NCI-H2171 (cell line): Measurements from ENCODE around the gene C12orf75.
"Not testable (repeated sequence)": the region's sequence is repeated elsewhere in the genome, so short reads cannot be mapped to it uniquely, and the experiment has no call there.

ENCODE experiments used
- DNase-seq: peaks from one replicate; lab custom pipeline; 2025; lab: John Stamatoyannopoulos, UW

C12orf75 gene

DNA sequence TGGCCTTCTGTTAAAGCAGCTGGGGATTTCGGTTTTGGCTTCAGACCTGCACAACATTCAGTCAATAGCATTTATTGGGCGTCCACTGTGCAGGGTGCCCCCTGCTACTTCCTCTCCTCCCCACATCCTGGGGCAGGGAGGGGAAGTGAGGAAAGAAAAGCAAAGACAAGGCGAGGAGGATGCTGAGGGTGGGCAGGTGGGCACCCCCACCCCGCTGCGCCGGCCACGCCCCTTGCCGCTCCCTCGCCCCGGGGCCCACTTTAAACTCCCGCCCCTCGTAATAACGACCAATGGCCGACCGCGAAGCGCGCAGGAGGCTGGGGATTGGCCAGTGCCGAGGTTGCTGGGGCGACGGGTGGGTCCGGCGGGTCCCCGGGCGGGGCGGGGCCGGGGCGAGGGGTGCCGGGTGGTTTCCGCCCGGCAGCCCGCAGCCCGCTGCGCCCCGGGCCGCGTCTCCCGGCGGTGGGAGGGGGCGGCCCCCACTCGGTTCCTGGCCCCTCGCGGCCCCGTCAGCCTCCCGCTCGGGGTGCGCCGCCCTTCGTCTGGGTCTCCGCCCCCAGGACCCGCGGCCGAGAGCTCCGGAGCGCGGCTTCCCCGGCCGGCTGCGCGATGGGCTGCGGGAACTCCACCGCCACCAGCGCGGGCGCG, at the start of gene C12orf75:
Gene C12orf75 (plus strand): TSS at position 409 of the 648 bp plus-strand sequence. CDS start 201 bp downstream, at position 610.
- peak; percentile 85 for DNase-seq

DNA sequence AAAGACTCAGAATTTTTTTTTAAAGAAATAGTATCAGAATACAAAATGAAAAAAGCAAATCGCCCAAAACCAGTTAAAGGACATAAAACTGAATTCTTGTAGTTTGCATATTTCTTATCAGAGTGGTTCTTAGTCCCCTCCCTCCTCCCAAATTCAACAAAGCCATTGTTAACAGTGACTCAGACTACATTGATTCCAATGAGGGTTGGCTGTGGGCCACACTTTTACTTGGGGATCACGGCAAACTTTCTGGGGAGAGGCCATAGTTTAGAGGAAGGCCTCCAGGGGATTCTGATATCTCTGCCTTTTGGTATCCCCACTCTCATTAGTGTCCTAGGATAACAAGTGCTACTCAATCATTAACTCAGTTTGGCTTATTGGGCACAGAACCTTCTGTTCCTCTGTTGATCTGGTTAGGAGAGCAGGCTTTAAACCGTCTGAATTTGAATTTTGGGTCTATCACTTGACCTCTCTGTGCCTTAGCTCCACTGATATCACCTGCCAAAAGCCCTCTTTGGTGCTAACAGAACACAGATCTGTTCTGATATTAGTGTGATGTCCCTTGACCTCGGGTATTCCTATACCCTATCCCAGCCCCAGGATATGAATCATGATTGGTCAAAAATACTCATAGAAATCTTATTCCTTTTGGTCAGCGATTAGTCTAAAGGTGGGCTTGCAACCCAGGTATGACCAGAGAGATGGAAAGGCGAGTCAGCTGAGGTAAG, 49.4 kb upstream of the C12orf75 start:
- no peak for DNase-seq

DNA sequence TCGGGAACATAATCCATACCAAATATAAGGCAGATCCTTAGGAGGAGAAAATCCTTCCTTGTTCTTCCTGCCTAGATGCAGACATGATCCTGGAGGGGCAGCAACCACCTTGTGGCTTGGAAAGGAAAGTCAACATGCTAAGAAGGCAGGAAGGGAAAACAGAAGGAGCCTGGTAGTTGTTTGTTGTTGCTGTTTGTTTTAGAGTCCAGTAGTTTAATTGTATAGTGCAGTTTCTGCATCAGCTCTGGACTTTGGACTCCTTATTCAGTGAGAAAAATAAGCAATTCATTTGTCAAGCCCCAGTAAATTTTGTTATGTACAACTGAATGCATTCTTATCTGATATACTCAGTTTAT, 48.8 kb upstream of the C12orf75 start:
- DNase-seq = no peak

DNA sequence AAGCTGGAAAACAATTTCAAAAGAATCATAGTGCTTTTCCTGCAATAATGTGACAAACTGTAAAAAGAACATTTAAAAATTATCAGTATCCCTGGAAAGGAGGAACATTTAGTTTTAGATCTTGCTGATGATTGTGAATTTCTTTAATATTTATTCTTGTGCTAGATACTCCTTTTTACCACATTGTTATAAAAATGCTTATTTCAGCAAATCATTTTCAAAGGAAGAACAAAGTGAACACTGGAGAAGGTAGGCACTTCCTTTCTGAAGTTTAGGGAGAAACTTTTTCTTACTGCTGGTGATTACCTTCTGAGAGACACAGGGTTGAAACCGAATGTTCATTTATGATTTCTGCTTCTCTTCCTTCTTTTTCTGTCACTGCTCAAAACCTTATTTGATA, 45.1 kb upstream of the C12orf75 start:
- DNase-seq = no peak

DNA sequence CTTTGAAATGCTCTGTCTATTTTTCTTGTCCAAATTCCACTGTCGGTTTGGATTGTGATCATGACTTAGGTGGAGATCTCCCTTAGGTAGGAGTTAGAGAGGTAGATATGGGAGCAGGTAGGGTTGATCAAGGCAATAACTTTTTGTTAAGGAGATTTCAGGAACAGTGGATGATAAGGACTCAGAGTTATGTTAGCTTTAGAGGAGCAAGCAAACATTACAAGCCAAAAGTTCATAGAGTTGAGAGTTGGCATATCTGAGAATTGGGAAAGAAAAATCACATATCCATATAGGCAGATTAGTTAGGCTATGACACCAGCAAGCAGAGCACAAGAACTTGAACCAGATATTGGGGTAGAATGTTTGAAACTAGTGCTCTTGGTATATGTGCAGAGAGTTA, 43.1 kb upstream of the C12orf75 start:
- DNase-seq = no peak

DNA sequence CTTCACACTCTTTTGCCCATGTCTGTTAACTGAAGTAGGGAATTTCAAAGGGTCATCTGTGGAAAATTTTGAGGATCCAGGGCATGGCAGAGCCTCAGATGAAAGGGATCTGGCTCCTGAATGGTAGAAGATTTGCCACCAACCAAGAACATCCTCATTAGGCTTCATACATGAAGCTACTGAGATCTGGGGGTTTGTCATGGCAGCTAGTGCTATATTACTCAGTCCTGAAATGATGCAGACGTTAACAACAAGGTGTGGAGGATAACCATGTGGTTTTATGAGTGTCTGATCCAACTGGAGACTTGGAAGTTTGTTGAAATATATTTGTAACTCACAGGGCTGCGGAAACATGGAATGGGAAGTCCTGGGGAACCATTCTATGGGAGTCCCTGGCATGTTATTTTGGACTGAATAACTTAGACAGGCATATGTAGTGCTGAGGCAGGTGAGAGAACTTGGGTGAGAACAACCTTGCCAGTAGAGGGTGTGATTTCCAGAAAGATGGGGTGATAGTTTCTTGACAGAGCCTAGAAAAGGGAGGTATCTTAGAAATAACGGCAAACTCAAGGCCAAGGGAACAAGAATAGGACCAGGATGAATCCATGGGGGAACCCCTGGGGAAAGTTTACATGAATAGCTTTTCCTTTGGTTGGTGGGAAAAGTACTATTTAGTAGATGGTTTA, 42.0 kb upstream of the C12orf75 start:
- DNase-seq = no peak

DNA sequence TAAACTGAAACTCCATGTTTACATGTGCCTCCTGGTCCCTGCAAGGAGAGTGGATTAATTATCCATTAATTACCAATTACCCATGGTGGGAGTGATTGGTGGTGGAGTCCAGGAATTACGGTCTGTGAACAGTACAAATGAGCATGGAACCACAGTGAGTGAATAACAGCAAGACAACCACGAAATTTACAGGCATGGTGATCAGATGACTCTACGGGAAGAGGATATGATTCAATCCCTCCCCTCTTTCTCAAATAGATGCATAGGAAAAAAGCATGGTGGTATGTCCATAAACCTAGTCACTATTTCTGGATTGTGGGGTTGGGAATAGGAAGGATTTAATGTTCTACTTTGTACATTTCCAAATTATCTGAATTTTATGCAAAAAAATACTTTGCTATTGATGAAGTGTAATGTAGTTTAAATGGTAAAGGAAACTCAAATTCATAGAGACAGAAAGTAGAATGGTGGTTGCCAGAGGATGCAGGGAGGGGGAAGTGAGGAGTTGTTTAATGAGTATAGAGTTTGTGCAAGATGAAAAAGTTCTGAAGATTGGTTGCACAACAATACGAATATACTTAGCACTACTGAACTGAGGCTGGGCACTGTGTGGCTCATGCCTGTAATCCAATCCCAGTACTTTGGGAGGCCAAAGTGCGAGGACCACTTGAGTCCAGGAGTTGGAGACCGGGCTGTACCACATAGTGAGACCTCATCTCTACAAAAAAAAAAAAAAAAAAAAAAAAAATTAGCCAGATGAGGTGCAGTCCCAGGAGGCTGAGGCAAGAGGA, 41.2 kb upstream of the C12orf75 start:
- no peak for DNase-seq

DNA sequence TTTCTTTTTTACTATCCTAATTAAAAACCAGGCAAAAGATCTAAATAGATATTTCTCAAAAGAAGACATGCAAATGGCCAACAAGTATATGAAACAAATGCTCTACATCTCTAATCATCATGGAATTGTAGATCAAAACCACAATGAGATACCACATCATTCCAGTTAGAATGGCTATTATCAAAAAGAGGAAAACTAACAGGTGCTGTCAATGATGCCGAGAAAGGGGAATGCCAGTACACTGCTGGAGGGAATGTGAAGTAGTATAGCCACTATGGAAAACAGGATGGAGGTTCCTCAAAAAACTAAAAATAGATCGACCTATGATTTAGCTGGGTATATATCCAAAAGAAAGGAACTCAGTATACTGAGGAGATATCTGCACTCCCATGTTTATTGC, 39.0 kb upstream of the C12orf75 start:
- no peak for DNase-seq

DNA sequence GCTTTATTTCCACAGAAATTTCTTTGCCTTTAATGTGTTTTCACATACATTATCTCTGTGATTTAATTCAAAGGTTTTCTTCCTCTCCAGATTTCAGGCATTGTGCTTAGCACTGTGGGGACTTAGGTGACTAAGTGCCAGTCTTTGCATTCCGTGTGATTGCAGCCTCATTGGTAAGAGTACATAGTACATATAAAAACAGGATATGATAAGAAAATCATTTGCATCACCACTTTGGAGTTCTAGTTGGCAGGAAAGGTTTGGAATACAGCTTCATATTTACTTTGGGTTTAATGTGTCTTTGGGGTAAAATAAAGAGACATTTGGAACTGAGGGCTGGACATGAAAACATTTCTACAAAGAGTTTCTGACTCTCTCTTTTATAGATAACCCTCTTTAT, 37.8 kb upstream of the C12orf75 start:
- no peak for DNase-seq

DNA sequence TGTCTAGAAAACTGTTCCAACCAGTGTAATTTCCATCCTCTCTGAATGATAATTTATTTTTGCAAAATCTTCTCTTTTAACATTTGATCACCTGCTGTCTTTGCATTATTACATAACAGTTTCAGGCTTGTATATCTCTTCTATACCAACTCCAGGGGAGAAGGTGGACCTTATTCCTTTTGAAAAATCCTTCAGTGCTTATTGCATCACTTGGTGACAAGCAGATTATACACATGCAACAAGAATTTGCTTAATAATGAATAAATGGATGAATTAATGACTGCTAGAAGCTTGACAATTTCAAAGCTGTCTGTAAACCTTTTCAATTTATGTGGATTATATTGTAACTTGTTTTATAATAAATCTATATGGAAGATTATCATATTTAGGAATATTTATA, 37.3 kb upstream of the C12orf75 start:
- DNase-seq = no peak

DNA sequence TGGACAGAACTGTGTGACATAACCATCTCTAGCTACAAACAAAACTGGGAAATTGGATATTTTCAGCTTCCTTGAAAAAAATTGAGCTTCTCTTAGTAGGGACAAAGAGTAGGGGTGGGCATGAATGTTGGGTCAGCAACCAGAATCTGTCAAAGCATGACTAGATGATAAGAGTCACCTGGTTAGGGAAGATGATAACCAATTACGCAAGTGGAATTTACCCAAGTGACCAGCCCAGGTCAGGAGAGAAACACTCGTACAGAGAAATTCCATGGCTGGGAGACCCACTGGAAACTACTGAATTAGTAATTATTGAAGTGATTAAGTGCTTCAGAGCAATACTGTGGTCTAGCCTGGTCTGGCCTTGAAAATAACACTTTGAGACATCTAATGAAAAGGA, 36.3 kb upstream of the C12orf75 start:
- DNase-seq = no peak

DNA sequence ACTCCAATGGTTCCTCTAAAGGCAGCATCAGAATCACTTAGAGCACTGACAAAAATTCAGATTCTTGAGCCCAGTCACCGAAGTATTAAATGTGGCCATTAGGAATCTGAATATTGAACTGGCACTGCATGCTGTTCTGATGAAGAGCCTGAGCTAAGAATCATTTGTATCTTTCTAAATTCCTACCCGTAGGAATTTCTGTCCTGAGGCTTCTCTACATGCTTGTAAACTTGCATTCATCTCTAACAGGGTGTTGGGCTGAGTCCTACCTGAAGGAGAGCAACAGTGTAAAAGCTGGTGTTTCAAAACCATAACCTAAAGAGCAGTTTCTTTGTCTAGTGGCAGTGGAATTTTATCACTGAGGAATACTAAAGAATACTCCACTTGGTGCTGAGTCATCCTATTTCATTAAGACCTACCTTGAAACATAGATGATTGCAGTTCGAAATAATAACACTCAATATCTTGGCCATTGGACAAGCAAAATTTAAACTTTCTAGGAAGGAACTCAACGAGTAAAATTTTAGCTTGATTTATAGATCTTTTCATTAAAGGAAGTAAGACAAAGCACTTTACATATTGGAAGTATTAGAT, 35.5 kb upstream of the C12orf75 start:
- DNase-seq = no peak

DNA sequence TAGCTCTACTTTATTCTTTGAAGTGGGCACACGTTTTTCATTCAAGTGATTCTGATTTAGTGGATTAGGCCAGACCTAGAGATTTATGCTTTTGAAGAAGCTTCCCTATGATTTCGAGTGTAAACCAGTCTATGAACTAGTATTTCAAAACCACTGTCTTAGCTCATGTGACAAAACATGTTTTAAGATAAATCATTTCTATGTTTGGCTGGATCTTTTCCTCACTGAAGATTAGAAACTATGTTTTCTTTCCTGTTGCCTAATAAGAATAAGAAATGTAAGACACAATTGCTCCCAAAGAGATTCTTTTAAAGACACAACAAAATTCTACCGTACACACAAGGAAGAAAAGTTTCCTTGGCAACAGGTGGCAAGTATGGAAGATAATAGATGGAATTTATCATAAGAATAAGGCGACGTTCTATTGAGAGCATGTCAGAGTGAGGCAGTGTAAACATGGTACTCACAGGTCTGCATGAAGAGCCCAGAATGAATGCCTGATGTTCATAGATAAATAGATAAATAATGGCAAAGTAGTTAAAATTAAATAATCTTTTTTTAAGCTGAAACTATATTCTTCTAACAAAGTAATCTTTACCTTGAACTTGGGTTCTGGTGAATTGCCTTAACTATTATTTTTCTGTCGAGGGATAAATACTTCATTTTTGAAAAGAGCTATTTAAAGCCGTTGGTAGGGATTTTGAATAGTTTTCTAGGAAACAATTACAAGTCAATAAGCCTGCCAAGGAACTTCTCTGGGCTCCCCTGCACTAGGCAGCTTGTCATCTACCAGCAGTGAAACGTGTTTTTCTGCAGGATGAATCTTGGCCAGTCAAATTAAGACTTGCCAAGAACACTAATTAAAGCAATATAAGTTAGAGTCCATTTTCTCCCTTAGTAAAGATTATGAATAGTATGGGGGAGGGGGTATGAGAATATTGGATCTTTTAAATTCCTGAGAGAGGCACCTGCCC, 34.1 kb upstream of the C12orf75 start:
- no peak for DNase-seq

DNA sequence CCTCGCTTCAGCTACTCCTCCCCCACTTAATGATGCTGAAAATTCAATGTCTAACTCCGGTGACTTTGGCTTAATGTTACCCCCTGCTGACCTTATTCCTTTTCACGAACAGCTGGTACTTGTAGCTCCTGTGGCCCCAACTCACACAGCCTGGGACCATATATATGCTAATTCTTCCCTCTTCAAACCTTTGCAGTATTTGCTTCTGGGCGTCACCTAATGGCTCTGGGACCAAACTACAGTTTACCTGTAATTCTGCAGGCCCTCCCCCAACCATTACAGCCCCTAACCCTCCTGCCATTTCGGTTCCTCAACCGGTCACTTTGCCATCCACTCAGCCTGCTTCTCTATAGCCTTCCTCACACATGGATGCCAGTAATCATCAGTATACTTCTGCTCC, 29.6 kb upstream of the C12orf75 start:
- no peak for DNase-seq

DNA sequence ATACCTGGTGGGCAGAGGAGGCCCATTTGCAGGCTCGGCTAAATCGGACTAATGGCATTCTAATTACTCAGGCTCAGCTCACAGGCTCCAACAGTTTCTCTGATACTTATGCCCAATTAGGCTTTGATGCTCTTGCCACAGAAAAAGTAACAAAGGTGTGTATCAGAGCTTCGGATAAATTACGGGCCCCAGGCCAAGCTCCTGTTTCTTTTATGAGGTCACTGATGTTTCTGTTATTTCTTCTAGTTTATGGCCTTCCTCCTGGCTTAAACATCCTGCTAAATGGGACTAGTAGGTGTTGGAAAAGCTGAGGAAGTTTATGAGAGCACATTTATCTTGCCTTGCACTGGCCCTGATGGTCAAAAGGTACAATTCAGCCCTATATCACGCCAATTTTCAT, 28.8 kb upstream of the C12orf75 start:
- no peak for DNase-seq

DNA sequence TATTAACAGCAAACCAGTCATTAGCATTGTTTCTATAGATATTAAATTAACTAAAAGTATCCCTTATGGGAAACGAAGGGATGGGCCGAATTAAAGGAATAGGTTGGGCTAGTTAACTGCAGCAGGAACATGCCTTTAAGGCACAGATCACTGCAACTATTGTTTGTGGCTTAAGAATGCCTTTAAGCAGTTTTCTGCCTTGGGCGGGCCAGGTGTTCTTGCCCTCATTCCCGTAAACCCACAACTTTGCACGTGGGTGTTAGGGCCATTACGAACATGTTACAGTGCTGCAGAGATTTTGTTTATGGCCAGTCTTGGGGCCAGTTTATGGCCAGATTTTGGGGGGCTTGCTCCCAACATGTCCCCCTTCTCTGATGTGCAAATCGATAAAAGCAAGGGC, 27.5 kb upstream of the C12orf75 start:
- DNase-seq = not testable (repeated sequence)

DNA sequence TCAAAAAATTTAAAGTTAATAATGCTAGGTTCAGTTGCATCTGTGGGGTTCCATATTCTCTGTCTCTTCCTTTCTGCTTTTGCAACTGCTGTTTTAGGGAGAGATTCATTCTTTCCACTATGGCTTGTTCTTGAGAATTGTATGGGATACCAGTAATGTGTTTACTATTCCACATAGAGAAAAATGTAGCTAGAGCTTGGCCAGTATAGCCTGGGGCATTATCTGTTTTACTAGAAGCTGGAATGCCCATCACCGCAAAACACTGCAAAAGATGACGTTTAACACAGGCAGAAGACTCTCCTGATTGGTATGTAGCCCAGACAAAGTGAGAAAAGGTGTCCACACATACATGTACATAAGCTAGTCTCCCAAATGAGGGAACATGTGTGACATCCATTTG, 25.9 kb upstream of the C12orf75 start:
- not testable (repeated sequence) for DNase-seq

DNA sequence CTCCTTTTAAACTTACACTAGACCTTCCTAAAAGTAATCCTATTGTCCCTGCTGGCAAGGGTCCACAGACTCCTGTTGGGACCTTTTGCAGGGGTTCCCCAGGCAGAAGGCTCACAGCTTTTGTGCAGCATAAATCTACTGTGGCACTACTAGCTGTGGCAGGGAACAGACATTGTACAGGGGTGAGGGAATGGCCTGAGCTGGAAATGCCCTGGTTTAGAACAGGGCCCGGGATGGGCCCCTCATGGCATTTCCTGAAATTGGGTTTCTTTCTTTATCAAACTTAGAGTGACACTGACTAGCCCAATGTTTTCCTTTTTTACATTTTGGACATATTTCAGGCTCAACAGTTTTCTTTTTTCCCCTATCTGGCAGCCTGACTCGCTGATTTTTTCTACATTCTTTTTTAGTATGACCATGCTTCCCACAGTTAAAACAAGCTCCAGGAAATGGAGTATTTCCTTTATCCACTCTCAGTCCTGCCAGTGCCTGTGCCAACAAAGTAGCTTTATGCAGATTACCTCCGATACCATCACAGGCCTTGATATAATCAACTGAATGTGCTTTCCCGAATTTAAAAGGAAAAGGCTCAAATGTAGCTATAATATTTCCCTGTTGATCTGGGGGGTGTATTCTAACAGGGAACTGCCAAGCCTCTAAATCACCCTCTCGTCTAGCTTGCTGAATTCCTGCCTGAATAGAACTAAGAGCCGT, 22.7 kb upstream of the C12orf75 start:
- not testable (repeated sequence) for DNase-seq

DNA sequence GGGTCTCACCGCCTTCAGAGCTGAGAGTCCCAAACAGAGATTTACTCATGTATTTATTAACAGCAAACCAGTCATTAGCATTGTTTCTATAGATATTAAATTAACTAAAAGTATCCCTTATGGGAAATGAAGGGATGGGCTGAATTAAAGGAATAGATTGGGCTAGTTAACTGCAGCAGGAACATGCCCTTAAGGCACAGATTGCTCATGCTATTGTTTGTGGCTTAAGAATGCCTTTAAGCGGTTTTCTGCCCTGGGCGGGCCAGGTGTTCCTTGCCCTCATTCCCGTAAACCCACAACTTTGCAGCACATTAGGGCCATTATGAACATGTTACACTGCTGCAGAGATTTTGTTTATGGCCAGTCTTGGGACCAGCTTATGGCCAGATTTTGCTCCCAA, 21.7 kb upstream of the C12orf75 start:
- not testable (repeated sequence) for DNase-seq

DNA sequence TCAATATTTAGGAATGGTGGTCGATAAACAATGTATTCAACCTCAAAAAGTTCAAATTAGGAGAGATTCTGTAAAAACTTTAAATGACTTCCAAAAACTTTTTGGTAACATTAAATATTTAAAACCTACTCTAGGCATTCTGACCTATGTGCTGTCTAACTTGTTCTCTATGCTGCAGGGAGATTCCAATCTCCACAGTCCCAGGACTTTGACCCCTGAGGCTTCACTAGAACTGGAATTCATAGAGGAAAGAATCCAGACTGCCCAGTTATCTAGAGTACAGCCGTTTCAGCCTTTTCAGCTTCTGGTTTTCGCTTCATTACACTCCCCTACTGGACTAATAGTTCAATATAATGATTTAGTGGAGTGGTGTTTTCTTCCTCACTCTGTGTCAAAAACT, 21.1 kb upstream of the C12orf75 start:
- DNase-seq = not testable (repeated sequence)
